Caco-2 (cell line): ENCODE data around the gene RILPL1. TPM values are rescaled to one million over a fixed set of nuclear protein-coding genes. Genes with fewer than 3 reads are reported as not detected.

ENCODE experiments used
- BruUV-seq: library from RNA; stranded (reverse); fragments of 400-500 nt; replicated peaks from 2 replicates; lab custom pipeline; 2021; lab: Mats Ljungman, UMichigan
- CTCF ChIA-PET: fragments of 300-600 bp; sonication (Branson Sonifier 250); formaldehyde crosslinking; loops from one replicate; lab custom pipeline; 2022; ENCODE audit warnings: antibody characterized with exemption; lab: Charles Lee
- POLR2A ChIA-PET: fragments of 300-600 bp; sonication (Branson Sonifier 250); formaldehyde crosslinking; loops from one replicate; lab custom pipeline; 2022; ENCODE audit warnings: antibody characterized with exemption; lab: Charles Lee
- DNase-seq, 2 experiments: peaks; one replicate each; pipeline versions ENCODE4 v3.0.0 to v3.0.0-alpha.2; 2020 to 2022
- H3K27me3 ChIP-seq: replicated peaks from 2 replicates; pipeline ENCODE4 v1.6.0; 2011; ENCODE audit warnings: low read length; ENCODE audit not compliant: control insufficient read depth, insufficient read depth
- H3K36me3 ChIP-seq: 2 replicates; pipeline ENCODE4 v1.5.1; 2011; ENCODE audit warnings: low read length; ENCODE audit not compliant: control insufficient read depth, insufficient read depth
- H3K4me1 ChIP-seq: fragments of 250-450 bp; sonication (Bioruptor Pico); 2 replicates; pipeline ENCODE4 v1.5.1; 2020; ENCODE audit warnings: mild to moderate bottlenecking
- H3K4me3 ChIP-seq: 2 replicates; pipeline ENCODE4 v1.5.1; 2011; ENCODE audit warnings: low read depth, mild to moderate bottlenecking, control low read depth, low read length
- H3K9me3 ChIP-seq: fragments of 250-450 bp; sonication (Bioruptor Pico); 2 replicates; pipeline ENCODE4 v1.5.1; 2020; ENCODE audit warnings: mild to moderate bottlenecking, moderate library complexity
- H3K27ac Mint-ChIP-seq: one replicate; pipeline ENCODE4 v1.8.0; 2022; ENCODE audit warnings: mixed read lengths; ENCODE audit not compliant: unreplicated experiment
- H3K27me3 Mint-ChIP-seq: one replicate; pipeline ENCODE4 v1.8.0; 2022; ENCODE audit warnings: mixed read lengths; ENCODE audit not compliant: insufficient read depth, unreplicated experiment
- H3K36me3 Mint-ChIP-seq: one replicate; pipeline ENCODE4 v1.8.0; 2022; ENCODE audit warnings: mild to moderate bottlenecking, mixed read lengths; ENCODE audit not compliant: insufficient read depth, unreplicated experiment
- H3K4me1 Mint-ChIP-seq: one replicate; pipeline ENCODE4 v1.8.0; 2022; ENCODE audit warnings: low read depth, mixed read lengths; ENCODE audit not compliant: unreplicated experiment
- H3K4me3 Mint-ChIP-seq: one replicate; pipeline ENCODE4 v1.8.0; 2022; ENCODE audit warnings: mild to moderate bottlenecking, moderate library complexity, mixed read lengths; ENCODE audit not compliant: unreplicated experiment
- H3K9me3 Mint-ChIP-seq: one replicate; pipeline ENCODE4 v1.8.0; 2022; ENCODE audit warnings: mixed read lengths; ENCODE audit not compliant: unreplicated experiment
- intact Hi-C: fragments of 100-400 bp; cut with micrococcal nuclease; formaldehyde crosslinking; loops from one replicate; pipeline ENCODE4 v1.10.0; 2022; ENCODE audit not compliant: unreplicated experiment
- total RNA-seq: library from RNA; stranded (reverse); gene quantifications from 2 replicates; pipeline ENCODE4 v1.2.3, GENCODE V29; 2022
- TF ChIP-seq, protein P1 (sequence below), 2 experiments: fragments of 200-600 bp in 1 of 2; IDR thresholded peaks; 1 replicate in 1 of 2; 2 replicates in 1 of 2; pipeline versions ENCODE4 v1.5.1 to v1.8.0; 2011 to 2022; ENCODE audit warnings: antibody characterized with exemption in 1 of 2, control low read depth in 1 of 2, inconsistent platforms in 1 of 2, low read depth in 1 of 2, low read length in 1 of 2, mild to moderate bottlenecking in 1 of 2, moderate library complexity in 1 of 2; ENCODE audit not compliant: insufficient read depth in 1 of 2, severe bottlenecking in 1 of 2, unreplicated experiment in 1 of 2

Gene RILPL1
- total RNA-seq, 1 experiment from 2014 or later: 16.2 TPM

DNA sequence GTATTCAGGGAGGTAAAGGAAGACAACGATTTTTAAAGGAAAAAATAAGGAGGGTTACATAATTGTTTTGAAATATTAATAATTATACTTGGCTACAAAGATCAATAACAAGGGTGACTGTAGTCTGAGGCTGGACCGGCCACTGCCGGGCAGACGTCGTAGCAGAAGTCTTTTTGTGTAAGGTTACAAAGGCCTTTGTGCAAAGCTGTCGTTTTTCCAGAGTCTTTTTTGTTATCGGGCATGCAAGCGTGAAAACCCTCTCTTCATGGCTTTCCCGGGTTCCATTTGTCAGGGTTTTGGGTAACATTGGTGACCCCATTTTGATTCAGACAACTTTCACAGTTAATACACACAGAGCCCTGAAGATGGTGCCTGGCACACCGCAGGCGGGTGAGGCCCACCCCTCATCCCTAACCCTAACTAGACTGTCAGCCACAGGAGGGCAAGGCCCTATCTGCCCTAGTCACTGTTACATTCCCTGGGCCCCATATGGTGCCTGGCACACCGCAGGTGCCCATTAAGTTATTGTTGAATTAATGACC, 31.3 kb downstream of the RILPL1 start:
- no TSS peak for BruUV-seq
- CTCF ChIA-PET: interaction anchor here (0.7 kb wide), 1 partner anchor 386 kb away, joined by 6 read pairs; no protein-coding TSS in a partner anchor
- Mint-ChIP-seq H3K9me3 (no peaks in the 10 kb centered on the region), H3K27me3 (no peaks in the 10 kb centered on the region), H3K4me3 (no peak overlapping the region), H3K27ac (no peak overlapping the region), H3K36me3 (peaks cover 22% of the 10 kb centered on the region), H3K4me1 (no peaks in the 10 kb centered on the region)
- no peaks in the 10 kb centered on the region for H3K4me1 ChIP-seq
- TF ChIP-seq, protein P1, sequence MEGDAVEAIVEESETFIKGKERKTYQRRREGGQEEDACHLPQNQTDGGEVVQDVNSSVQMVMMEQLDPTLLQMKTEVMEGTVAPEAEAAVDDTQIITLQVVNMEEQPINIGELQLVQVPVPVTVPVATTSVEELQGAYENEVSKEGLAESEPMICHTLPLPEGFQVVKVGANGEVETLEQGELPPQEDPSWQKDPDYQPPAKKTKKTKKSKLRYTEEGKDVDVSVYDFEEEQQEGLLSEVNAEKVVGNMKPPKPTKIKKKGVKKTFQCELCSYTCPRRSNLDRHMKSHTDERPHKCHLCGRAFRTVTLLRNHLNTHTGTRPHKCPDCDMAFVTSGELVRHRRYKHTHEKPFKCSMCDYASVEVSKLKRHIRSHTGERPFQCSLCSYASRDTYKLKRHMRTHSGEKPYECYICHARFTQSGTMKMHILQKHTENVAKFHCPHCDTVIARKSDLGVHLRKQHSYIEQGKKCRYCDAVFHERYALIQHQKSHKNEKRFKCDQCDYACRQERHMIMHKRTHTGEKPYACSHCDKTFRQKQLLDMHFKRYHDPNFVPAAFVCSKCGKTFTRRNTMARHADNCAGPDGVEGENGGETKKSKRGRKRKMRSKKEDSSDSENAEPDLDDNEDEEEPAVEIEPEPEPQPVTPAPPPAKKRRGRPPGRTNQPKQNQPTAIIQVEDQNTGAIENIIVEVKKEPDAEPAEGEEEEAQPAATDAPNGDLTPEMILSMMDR (IDR thresholded peaks at IDR 0.05; ENCODE audit: insufficient read depth in 1 of 2, low read depth in 1 of 2, low read length in 1 of 2, severe bottlenecking in 1 of 2, unreplicated experiment in 1 of 2): no peak
- intact Hi-C loops: no loop called here
- H3K4me3 ChIP-seq: no peak overlapping the region
- no peaks in the 10 kb centered on the region for H3K36me3 ChIP-seq
- no peaks in the 10 kb centered on the region for H3K27me3 ChIP-seq
- H3K9me3 ChIP-seq: no peaks in the 10 kb centered on the region
- no peak for DNase-seq
- POLR2A ChIA-PET: no interaction called here

DNA sequence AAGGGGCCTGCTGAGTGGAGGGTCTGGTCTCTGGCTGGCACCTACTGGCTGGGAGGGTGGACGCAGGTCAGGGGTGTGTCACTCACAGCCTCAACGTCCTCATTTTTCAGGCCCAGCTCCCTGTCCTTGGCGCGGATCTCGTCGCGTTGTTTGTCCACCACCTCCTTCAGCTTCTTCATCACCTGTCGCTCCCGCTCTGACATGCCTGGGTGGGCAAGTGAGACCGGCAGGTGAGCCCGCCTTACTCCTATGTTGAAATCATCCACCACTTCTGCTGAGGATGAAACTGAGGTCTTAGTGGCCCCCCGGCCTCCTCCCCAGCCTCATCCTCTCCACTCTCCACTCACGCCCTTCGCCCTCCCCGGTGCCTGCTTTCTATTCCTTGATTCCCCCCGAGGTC, 34.2 kb downstream of the RILPL1 start:
- H3K27ac Mint-ChIP-seq: peak overlapping the region; percentile 50
- Histone ChIP-seq H3K36me3 (no peaks in the 10 kb centered on the region), H3K9me3 (no peaks in the 10 kb centered on the region), H3K27me3 (no peaks in the 10 kb centered on the region), H3K4me1 (0 out of 2 replicates have a peak, but pooled peaks cover 3% of the 10 kb centered on the region), H3K4me3 (no peak overlapping the region)
- TF ChIP-seq, protein P1 (IDR thresholded peaks at IDR 0.05; ENCODE audit: insufficient read depth in 1 of 2, low read depth in 1 of 2, low read length in 1 of 2, severe bottlenecking in 1 of 2, unreplicated experiment in 1 of 2): no peak
- H3K27me3 Mint-ChIP-seq: no peaks in the 10 kb centered on the region
- ChIA-PET POLR2A (no interaction called here), CTCF (no interaction called here)
- H3K36me3 Mint-ChIP-seq: peaks cover 17% of the 10 kb centered on the region
- no peak for DNase-seq
- no peak overlapping the region for H3K4me3 Mint-ChIP-seq
- intact Hi-C loops: no loop called here
- H3K9me3 Mint-ChIP-seq: no peaks in the 10 kb centered on the region
- no peaks in the 10 kb centered on the region for H3K4me1 Mint-ChIP-seq
- BruUV-seq: no TSS peak

DNA sequence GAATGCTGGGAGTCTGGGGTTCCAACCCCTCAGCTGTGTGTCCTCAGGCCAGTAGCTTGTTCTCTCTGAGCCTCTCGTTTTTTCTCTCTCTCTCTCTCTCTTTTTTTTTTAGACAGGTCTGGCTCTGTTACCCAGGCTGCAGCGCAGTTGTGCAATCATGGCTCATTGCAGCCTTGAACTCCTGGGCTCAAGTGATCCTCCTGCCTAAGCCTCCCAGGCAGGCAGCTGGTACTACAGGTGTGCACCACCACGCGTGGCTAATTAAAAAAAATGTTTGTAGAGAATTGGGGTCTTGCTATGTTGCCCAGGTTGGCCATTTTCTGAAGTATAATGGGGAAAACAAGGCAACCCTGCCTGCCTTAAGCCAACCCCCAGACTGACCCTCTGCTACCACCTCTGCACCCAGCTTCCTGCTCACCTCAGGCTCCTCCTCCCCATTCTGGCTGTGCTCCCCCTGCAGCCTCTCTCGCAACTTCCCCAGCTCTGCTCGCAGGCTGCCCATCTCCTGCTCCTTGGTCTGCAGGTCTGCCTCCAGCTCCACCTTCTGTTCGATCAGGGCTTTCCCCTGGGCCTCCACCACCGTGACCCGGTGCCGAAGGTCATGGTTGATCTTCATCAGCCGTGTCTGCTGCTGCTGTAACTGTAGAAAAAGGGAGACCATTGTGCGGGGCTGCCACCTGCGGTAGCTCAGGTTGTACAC, 35.2 kb downstream of the RILPL1 start:
- TF ChIP-seq, protein P1 (IDR thresholded peaks at IDR 0.05; ENCODE audit: insufficient read depth in 1 of 2, low read depth in 1 of 2, low read length in 1 of 2, severe bottlenecking in 1 of 2, unreplicated experiment in 1 of 2): no peak
- Histone ChIP-seq H3K4me1 (0 out of 2 replicates have a peak, but pooled peaks cover 10% of the 10 kb centered on the region), H3K4me3 (no peak overlapping the region), H3K27me3 (no peaks in the 10 kb centered on the region), H3K9me3 (no peaks in the 10 kb centered on the region), H3K36me3 (no peaks in the 10 kb centered on the region)
- Mint-ChIP-seq H3K27ac (no peak overlapping the region), H3K36me3 (peaks cover 17% of the 10 kb centered on the region), H3K9me3 (no peaks in the 10 kb centered on the region), H3K4me1 (peaks cover 5% of the 10 kb centered on the region), H3K27me3 (no peaks in the 10 kb centered on the region), H3K4me3 (no peak overlapping the region)
- ChIA-PET CTCF (no interaction called here), POLR2A (no interaction called here)
- DNase-seq: no peak
- BruUV-seq: no TSS peak
- intact Hi-C loops: no loop called here
